Skeletal muscle satellite cell (primary cell): ENCODE results near the gene ALDH2.
A peak's percentile ranks its signal among the peaks of the same experiment; 100 is the strongest.
"Not testable (repeated sequence)": the region's sequence is repeated elsewhere in the genome, so short reads cannot be mapped to it uniquely, and the experiment has no call there.

Source experiments
- H3K27me3 ChIP-seq: 2 replicates; pipeline ENCODE4 v1.7.0; 2013; ENCODE audit warnings: low read length; ENCODE audit not compliant: control insufficient read depth, insufficient read depth
- H3K36me3 ChIP-seq: 2 replicates; pipeline ENCODE4 v1.7.0; 2013; ENCODE audit warnings: mild to moderate bottlenecking, control low read depth, low read length; ENCODE audit not compliant: insufficient read depth
- H3K4me1 ChIP-seq: 2 replicates; pipeline ENCODE4 v1.7.0; 2013; ENCODE audit warnings: low read length; ENCODE audit not compliant: control insufficient read depth, insufficient read depth
- H3K4me2 ChIP-seq: 2 replicates; pipeline ENCODE4 v1.7.0; 2013; ENCODE audit warnings: mild to moderate bottlenecking, low read length
- H3K4me3 ChIP-seq: 2 replicates; pipeline ENCODE4 v1.7.0; 2013; ENCODE audit warnings: low read length
- H3K9ac ChIP-seq: 2 replicates; pipeline ENCODE4 v1.7.0; 2013; ENCODE audit warnings: mild to moderate bottlenecking, low read depth, low read length, moderate library complexity
- H3K9me3 ChIP-seq: replicated peaks from 2 replicates; pipeline ENCODE4 v1.7.0; 2013; ENCODE audit warnings: mild to moderate bottlenecking, control low read depth, low read length

The ALDH2 gene

GRCh38 chr12:111759991-111760390, 6.7 kb upstream of the ALDH2 start:
- no peak overlapping the region for H3K4me3 ChIP-seq
- H3K27me3 ChIP-seq, result peaks cover 26% of the 10 kb centered on the region
- no peak overlapping the region for H3K4me2 ChIP-seq
- no peak overlapping the region for H3K9ac ChIP-seq
- H3K36me3 ChIP-seq, result peaks cover 9% of the 10 kb centered on the region
- H3K9me3 ChIP-seq, result no peaks in the 10 kb centered on the region
- H3K4me1 ChIP-seq, result peaks cover 4% of the 10 kb centered on the region

GRCh38 chr12:111761099-111761498, 5.6 kb upstream of the ALDH2 start:
- Histone ChIP-seq H3K9me3 (no peaks in the 10 kb centered on the region), H3K36me3 (peaks cover 4% of the 10 kb centered on the region), H3K27me3 (peaks cover 30% of the 10 kb centered on the region), H3K9ac (no peak overlapping the region), H3K4me3 (no peak overlapping the region), H3K4me2 (no peak overlapping the region), H3K4me1 (peaks cover 4% of the 10 kb centered on the region)

GRCh38 chr12:111761706-111762105, 5.0 kb upstream of the ALDH2 start:
- H3K27me3 ChIP-seq, result peaks cover 30% of the 10 kb centered on the region
- peaks cover 9% of the 10 kb centered on the region for H3K4me1 ChIP-seq
- H3K4me2 ChIP-seq, result no peak overlapping the region

GRCh38 chr12:111763552-111763951, 3.2 kb upstream of the ALDH2 start:
- H3K4me2 ChIP-seq, H3K36me3 ChIP-seq, H3K9me3 ChIP-seq, H3K9ac ChIP-seq, H3K4me3 ChIP-seq: not testable (repeated sequence)
- H3K4me1 ChIP-seq, result peaks cover 12% of the 10 kb centered on the region
- peaks cover 33% of the 10 kb centered on the region for H3K27me3 ChIP-seq

More at GRCh38 chr12:111761706-111762105, 5.0 kb upstream of the ALDH2 start:
- H3K9me3 ChIP-seq, result no peaks in the 10 kb centered on the region
- H3K4me3 ChIP-seq, result no peak overlapping the region
- no peak overlapping the region for H3K9ac ChIP-seq
- H3K36me3 ChIP-seq, result peaks cover 4% of the 10 kb centered on the region

- Histone ChIP-seq H3K9me3 (no peaks in the 10 kb centered on the region), H3K9ac (no peak overlapping the region), H3K27me3 (peaks cover 33% of the 10 kb centered on the region), H3K4me2 (no peak overlapping the region), H3K36me3 (no peaks in the 10 kb centered on the region), H3K4me1 (peaks cover 12% of the 10 kb centered on the region), H3K4me3 (no peak overlapping the region)
Observed at GRCh38 chr12:111764120-111764821, 2.5 kb upstream of the ALDH2 start.

- peak overlapping the region; percentile 51 for H3K9ac ChIP-seq
- peaks cover 12% of the 10 kb centered on the region for H3K4me1 ChIP-seq
- peak overlapping the region; percentile 75 for H3K4me3 ChIP-seq
- H3K4me2 ChIP-seq, result peak overlapping the region; percentile 93
- no peaks in the 10 kb centered on the region for H3K9me3 ChIP-seq
- peaks cover 24% of the 10 kb centered on the region for H3K27me3 ChIP-seq
- H3K36me3 ChIP-seq, result no peaks in the 10 kb centered on the region
Observed at GRCh38 chr12:111767362-111768158, 827 bp downstream of the ALDH2 start.

- Histone ChIP-seq H3K4me2 (peak overlapping the region; percentile 93), H3K9ac (no peak overlapping the region), H3K4me1 (peaks cover 12% of the 10 kb centered on the region), H3K4me3 (no peak overlapping the region), H3K9me3 (no peaks in the 10 kb centered on the region), H3K36me3 (no peaks in the 10 kb centered on the region), H3K27me3 (peaks cover 18% of the 10 kb centered on the region)
Observed at GRCh38 chr12:111768159-111768895, 1.6 kb downstream of the ALDH2 start.

GRCh38 chr12:111769599-111769998, 2.9 kb downstream of the ALDH2 start:
- Histone ChIP-seq H3K4me3 (no peak overlapping the region), H3K36me3 (no peaks in the 10 kb centered on the region), H3K27me3 (peaks cover 8% of the 10 kb centered on the region), H3K9me3 (no peaks in the 10 kb centered on the region), H3K4me2 (no peak overlapping the region), H3K4me1 (peaks cover 23% of the 10 kb centered on the region), H3K9ac (no peak overlapping the region)

- Histone ChIP-seq H3K4me3 (no peak overlapping the region), H3K27me3 (no peaks in the 10 kb centered on the region), H3K4me1 (peaks cover 26% of the 10 kb centered on the region), H3K36me3 (no peaks in the 10 kb centered on the region), H3K9me3 (no peaks in the 10 kb centered on the region), H3K4me2 (peak overlapping the region; percentile 70), H3K9ac (no peak overlapping the region)
Observed at GRCh38 chr12:111773801-111774551, 7.2 kb downstream of the ALDH2 start.

- Histone ChIP-seq H3K4me3 (peak overlapping the region; percentile 38), H3K9ac (peak overlapping the region; percentile 37), H3K36me3 (no peaks in the 10 kb centered on the region), H3K4me1 (peaks cover 26% of the 10 kb centered on the region), H3K9me3 (no peaks in the 10 kb centered on the region), H3K4me2 (peak overlapping the region; percentile 70), H3K27me3 (no peaks in the 10 kb centered on the region)
Observed at GRCh38 chr12:111775205-111776193, 8.8 kb downstream of the ALDH2 start.
